NB4 (cell line): ENCODE measurements around the gene FAM120B.

Source experiments
- MYC ChIP-seq: IDR thresholded peaks from 2 replicates; pipeline ENCODE4 v1.6.1; 2011; ENCODE audit warnings: low read depth, low read length
- POLR2A ChIP-seq: IDR thresholded peaks from 2 replicates; pipeline ENCODE4 v1.6.1; 2011; ENCODE audit warnings: mild to moderate bottlenecking; ENCODE audit not compliant: insufficient read length; ENCODE audit errors: extremely low read depth
- TF ChIP-seq, protein P1 (sequence below): IDR thresholded peaks from one replicate; pipeline ENCODE4 v1.5.1; 2012; ENCODE audit warnings: low read depth, low read length
- TF ChIP-seq, protein P2 (sequence below): IDR thresholded peaks from 2 replicates; pipeline ENCODE4 v1.6.1; 2011; ENCODE audit warnings: low read depth, low read length

DNA sequence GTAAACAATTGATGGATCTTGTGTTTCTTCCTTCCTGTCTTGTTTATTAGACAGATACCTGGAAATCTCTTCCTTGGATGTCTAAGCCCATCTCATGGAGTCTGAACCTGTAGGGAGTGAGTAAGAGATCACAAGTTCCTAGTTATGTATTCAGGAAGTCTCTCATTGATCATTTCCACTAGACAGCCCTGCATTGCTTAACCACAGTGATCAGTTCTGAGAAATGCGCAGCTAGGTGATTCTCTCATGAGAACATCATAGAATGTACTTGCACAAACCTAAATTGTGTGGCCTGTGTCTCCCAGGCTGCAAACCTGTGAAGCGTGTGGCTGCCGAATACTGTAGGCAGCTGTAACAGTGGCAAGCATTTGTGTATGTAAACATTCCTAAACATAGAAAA lies 39.1 kb downstream of the FAM120B start:
- TF ChIP-seq, protein P1, sequence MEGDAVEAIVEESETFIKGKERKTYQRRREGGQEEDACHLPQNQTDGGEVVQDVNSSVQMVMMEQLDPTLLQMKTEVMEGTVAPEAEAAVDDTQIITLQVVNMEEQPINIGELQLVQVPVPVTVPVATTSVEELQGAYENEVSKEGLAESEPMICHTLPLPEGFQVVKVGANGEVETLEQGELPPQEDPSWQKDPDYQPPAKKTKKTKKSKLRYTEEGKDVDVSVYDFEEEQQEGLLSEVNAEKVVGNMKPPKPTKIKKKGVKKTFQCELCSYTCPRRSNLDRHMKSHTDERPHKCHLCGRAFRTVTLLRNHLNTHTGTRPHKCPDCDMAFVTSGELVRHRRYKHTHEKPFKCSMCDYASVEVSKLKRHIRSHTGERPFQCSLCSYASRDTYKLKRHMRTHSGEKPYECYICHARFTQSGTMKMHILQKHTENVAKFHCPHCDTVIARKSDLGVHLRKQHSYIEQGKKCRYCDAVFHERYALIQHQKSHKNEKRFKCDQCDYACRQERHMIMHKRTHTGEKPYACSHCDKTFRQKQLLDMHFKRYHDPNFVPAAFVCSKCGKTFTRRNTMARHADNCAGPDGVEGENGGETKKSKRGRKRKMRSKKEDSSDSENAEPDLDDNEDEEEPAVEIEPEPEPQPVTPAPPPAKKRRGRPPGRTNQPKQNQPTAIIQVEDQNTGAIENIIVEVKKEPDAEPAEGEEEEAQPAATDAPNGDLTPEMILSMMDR, result no peak
- TF ChIP-seq POLR2A (no peak), MYC (no peak)
- TF ChIP-seq, protein P2, sequence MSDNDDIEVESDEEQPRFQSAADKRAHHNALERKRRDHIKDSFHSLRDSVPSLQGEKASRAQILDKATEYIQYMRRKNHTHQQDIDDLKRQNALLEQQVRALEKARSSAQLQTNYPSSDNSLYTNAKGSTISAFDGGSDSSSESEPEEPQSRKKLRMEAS, result no peak
